PC-9 (cell line): ENCODE results near the gene UHRF1. TPM values are rescaled to one million over a fixed set of nuclear protein-coding genes. Genes with fewer than 3 reads are reported as not detected.

Experiments
- BruUV-seq: library from RNA; stranded (reverse); fragments of 400-500 nt; replicated peaks from 2 replicates; lab custom pipeline; 2021; lab: Mats Ljungman, UMichigan
- CTCF ChIA-PET: fragments of 300-600 bp; sonication (Branson Sonifier 250); formaldehyde crosslinking; loops from one replicate; lab custom pipeline; 2022; ENCODE audit warnings: antibody characterized with exemption; lab: Charles Lee
- POLR2A ChIA-PET: fragments of 300-600 bp; sonication (Branson Sonifier 250); formaldehyde crosslinking; loops from one replicate; lab custom pipeline; 2022; ENCODE audit warnings: antibody characterized with exemption; ENCODE audit not compliant: unreplicated experiment; lab: Charles Lee
- DNase-seq, 2 experiments: peaks; one replicate each; pipeline versions ENCODE4 v3.0.0 to v3.0.0-alpha.2; 2015 to 2022; ENCODE audit warnings: mixed read lengths in 1 of 2
- H2AFZ ChIP-seq: fragments of 200-600 bp; sonication (generic); 2 replicates; pipeline ENCODE4 v1.8.1; 2017; ENCODE audit warnings: antibody characterized with exemption
- H3F3A ChIP-seq: fragments of 200-600 bp; sonication (generic); 2 replicates; pipeline ENCODE4 v1.8.1; 2017; ENCODE audit warnings: antibody characterized with exemption, mild to moderate bottlenecking, low read depth; ENCODE audit not compliant: insufficient read depth
- H3K27ac ChIP-seq: fragments of 200-600 bp; sonication (generic); 2 replicates; pipeline ENCODE4 v1.6.1; 2016; ENCODE audit warnings: mixed run types
- H3K27me3 ChIP-seq: fragments of 200-600 bp; sonication (generic); 2 replicates; pipeline ENCODE4 v1.6.1; 2016; ENCODE audit warnings: low read depth, mixed run types; ENCODE audit not compliant: insufficient read depth
- H3K36me3 ChIP-seq: fragments of 200-600 bp; sonication (generic); 2 replicates; pipeline ENCODE4 v1.6.1; 2016; ENCODE audit warnings: low read depth, mixed run types
- H3K4me1 ChIP-seq: fragments of 200-600 bp; sonication (generic); replicated peaks from 2 replicates; pipeline ENCODE4 v1.6.1; 2016; ENCODE audit warnings: mixed run types; ENCODE audit not compliant: insufficient read depth
- H3K4me2 ChIP-seq: fragments of 200-600 bp; sonication (generic); 2 replicates; pipeline ENCODE4 v1.6.1; 2017; ENCODE audit warnings: mixed run types
- H3K4me3 ChIP-seq: fragments of 200-600 bp; sonication (generic); 2 replicates; pipeline ENCODE4 v1.6.1; 2016; ENCODE audit warnings: mixed run types
- H3K79me2 ChIP-seq: fragments of 200-600 bp; sonication (generic); 2 replicates; pipeline ENCODE4 v1.6.1; 2017; ENCODE audit warnings: low read depth, mixed run types
- H3K9me2 ChIP-seq: fragments of 200-600 bp; sonication (generic); 2 replicates; pipeline ENCODE4 v1.8.1; 2017; ENCODE audit warnings: mild to moderate bottlenecking; ENCODE audit not compliant: insufficient read depth
- H3K9me3 ChIP-seq: fragments of 200-600 bp; sonication (generic); 2 replicates; pipeline ENCODE4 v1.8.1; 2016; ENCODE audit warnings: low read depth; ENCODE audit not compliant: insufficient read depth
- H4K20me1 ChIP-seq: fragments of 200-600 bp; sonication (generic); 2 replicates; pipeline ENCODE4 v1.8.1; 2017; ENCODE audit not compliant: insufficient read depth
- CTCF ChIP-seq: fragments of 200-600 bp; sonication (generic); conservative IDR thresholded peaks from 2 replicates; pipeline ENCODE4 v1.6.1; 2017; ENCODE audit warnings: mixed run types, antibody characterized with exemption, mild to moderate bottlenecking, moderate library complexity
- EZH2 ChIP-seq: fragments of 200-600 bp; sonication (generic); IDR thresholded peaks from 2 replicates; pipeline ENCODE4 v1.8.0; 2017; ENCODE audit warnings: antibody characterized with exemption, low read depth
- intact Hi-C: fragments of 100-400 bp; cut with micrococcal nuclease; formaldehyde crosslinking; loops from one replicate; pipeline ENCODE4 v1.10.0; 2022; ENCODE audit not compliant: unreplicated experiment
- total RNA-seq: library from RNA; stranded (reverse); gene quantifications from 2 replicates; pipeline ENCODE4 v1.2.3, GENCODE V29; 2021

Gene UHRF1
- total RNA-seq, 1 experiment from 2014 or later = 61.4 TPM

DNA sequence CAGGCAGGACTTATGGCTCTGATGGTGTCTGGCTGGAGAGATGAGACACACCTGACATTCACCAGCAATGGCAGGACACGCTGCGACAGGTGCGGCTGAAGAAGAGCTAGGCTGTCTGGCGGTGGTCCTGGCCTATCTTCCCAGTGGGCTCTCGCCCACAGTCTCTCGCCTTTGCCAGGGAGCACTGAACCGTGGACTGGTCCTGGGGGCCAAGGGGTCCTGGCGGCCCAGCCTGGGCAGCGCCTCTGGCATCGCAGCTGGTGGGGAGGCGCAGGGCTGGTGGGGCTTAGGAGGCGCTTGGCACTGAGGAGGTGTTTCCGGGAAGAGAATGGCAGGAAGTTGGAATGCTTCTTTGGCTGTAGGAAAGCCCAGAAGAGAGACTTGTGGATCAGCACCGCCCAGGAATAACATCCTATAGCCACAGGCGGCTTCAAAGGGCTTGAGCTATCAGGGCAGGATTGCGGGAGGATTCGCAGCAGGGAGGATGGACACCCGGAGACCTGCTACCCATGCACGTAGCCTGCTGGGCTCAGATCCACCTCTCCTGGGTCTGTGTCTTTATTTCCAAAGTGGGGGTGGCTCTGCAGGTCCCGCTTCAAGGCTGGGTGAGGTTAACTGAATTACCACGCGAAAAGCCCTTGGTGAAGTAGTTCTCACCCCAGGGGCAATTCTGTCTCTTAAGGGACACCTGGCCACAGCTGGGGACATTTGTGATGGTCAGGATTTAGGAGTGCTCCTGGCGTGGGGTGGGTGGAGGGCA is 74.2 kb downstream of the UHRF1 start:
- TF ChIP-seq CTCF (no peak), EZH2 (no peak)
- intact Hi-C loops = no loop called here
- ChIA-PET CTCF (no interaction called here), POLR2A (no interaction called here)
- Histone ChIP-seq H4K20me1 (peaks cover 5% of the 10 kb centered on the region; the same call in 1 of the 2 replicates), H3K4me2 (no peak overlapping the region), H3F3A (no peaks in the 10 kb centered on the region), H3K4me1 (no peaks in the 10 kb centered on the region), H3K9me3 (no peaks in the 10 kb centered on the region), H3K27me3 (no peaks in the 10 kb centered on the region), H3K36me3 (no peaks in the 10 kb centered on the region), H2AFZ (no peak overlapping the region), H3K79me2 (no peaks in the 10 kb centered on the region), H3K27ac (no peak overlapping the region), H3K9me2 (no peaks in the 10 kb centered on the region), H3K4me3 (no peak overlapping the region)
- BruUV-seq = no TSS peak
- DNase-seq = no peak

DNA sequence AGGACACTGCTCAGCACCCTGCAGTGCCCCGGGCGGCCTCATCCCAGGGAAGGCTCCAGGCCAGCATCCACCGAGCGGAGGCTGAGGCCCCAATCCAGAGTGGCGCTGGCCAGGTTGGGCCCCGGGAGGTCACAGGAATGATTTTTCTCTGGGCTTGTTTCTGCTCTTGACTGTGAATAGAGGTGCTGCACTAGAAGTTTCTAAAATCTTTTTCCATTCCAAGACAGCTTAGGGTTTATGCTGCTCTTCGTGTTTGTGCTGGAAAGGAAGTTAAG is 74.7 kb downstream of the UHRF1 start:
- H3K4me1 ChIP-seq = no peaks in the 10 kb centered on the region
- DNase-seq = no peak
- CTCF ChIA-PET = no interaction called here
- POLR2A ChIA-PET = no interaction called here
- H3K4me2 ChIP-seq = no peak overlapping the region
- H3K79me2 ChIP-seq = no peaks in the 10 kb centered on the region
- no peak overlapping the region for H3K4me3 ChIP-seq
- no peak for TF ChIP-seq EZH2
- TF ChIP-seq CTCF = no peak
- no peaks in the 10 kb centered on the region for H3K9me2 ChIP-seq
- no peaks in the 10 kb centered on the region for H3K9me3 ChIP-seq
- BruUV-seq = no TSS peak
- no peak overlapping the region for H3K27ac ChIP-seq
- no peaks in the 10 kb centered on the region for H3K36me3 ChIP-seq
- H3F3A ChIP-seq = no peaks in the 10 kb centered on the region
- intact Hi-C loops = no loop called here
- H2AFZ ChIP-seq = no peak overlapping the region
- peaks cover 5% of the 10 kb centered on the region; the same call in 1 of the 2 replicates for H4K20me1 ChIP-seq
- no peaks in the 10 kb centered on the region for H3K27me3 ChIP-seq

DNA sequence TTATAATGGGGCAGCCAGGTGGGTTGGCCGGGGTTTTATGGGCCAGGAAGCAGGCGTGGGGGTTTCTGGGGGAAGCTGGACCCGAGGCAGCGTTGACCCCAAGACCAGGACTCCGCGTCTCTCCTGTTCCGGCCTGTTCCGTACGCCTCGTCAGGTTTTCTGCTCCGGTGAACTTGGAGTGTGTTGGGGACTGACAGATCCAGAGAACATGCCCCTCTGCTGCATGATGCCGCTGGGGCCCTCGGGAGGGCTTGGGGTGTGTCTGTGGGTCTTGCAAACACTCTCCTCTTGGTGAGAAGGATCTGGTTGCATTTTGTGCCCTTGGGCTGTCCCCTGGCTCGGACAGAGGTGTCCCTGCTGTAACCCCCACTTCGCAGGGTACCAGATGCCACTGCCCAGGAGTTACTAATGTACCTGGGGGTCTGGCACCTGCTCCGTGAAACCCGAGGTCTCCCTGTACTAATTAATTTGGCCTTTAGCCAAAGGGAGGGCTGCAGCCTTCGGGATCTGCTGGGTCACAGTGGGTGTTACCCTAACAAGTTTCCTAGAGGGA is 75.2 kb downstream of the UHRF1 start:
- Histone ChIP-seq H3K4me2 (no peak overlapping the region), H3K79me2 (no peaks in the 10 kb centered on the region), H4K20me1 (0 out of 2 replicates have a peak, but pooled peaks cover 2% of the 10 kb centered on the region), H2AFZ (no peak overlapping the region), H3K27ac (no peak overlapping the region), H3K9me3 (no peaks in the 10 kb centered on the region), H3F3A (no peaks in the 10 kb centered on the region), H3K36me3 (no peaks in the 10 kb centered on the region), H3K4me3 (no peak overlapping the region), H3K27me3 (no peaks in the 10 kb centered on the region), H3K9me2 (no peaks in the 10 kb centered on the region), H3K4me1 (no peaks in the 10 kb centered on the region)
- CTCF ChIA-PET = no interaction called here
- POLR2A ChIA-PET = no interaction called here
- intact Hi-C loops = no loop called here
- no peak for TF ChIP-seq EZH2
- TF ChIP-seq CTCF = no peak
- no peak for DNase-seq
- no TSS peak for BruUV-seq
